ENCODE results near the gene GLI3.

GLI3 gene

GRCh38 chr7:42049761-42050160 is 187.2 kb downstream of the GLI3 start:
- no peak for DNase-seq (ENCODE audit: low read depth in 4 of 4, low spot score in 1 of 4)

GRCh38 chr7:42046483-42046882 is 190.5 kb downstream of the GLI3 start:
- no peak for DNase-seq (ENCODE audit: low read depth in 4 of 4, low spot score in 1 of 4)

GRCh38 chr7:42045961-42046360 is 191.0 kb downstream of the GLI3 start:
- no peak for DNase-seq (ENCODE audit: low read depth in 4 of 4, low spot score in 1 of 4)

GRCh38 chr7:42039921-42040320 is 197.1 kb downstream of the GLI3 start:
- DNase-seq (ENCODE audit: low read depth in 4 of 4, low spot score in 1 of 4) = no peak

- no peak for DNase-seq (ENCODE audit: low read depth in 4 of 4, low spot score in 1 of 4)
These were observed 201.8 kb downstream of the GLI3 start for GRCh38 chr7:42035210-42035609.

GRCh38 chr7:42033480-42033879 is 203.5 kb downstream of the GLI3 start:
- DNase-seq (ENCODE audit: low read depth in 4 of 4, low spot score in 1 of 4) = no peak

GRCh38 chr7:42029405-42029804 is 207.6 kb downstream of the GLI3 start:
- DNase-seq (ENCODE audit: low read depth in 4 of 4, low spot score in 1 of 4) = no peak

- no peak for DNase-seq (ENCODE audit: low read depth in 4 of 4, low spot score in 1 of 4)
These were observed 209.5 kb downstream of the GLI3 start for GRCh38 chr7:42027521-42027920.

GRCh38 chr7:42026622-42027197 is 210.3 kb downstream of the GLI3 start:
- no peak for DNase-seq (ENCODE audit: low read depth in 4 of 4, low spot score in 1 of 4)

- no peak for DNase-seq (ENCODE audit: low read depth in 4 of 4, low spot score in 1 of 4)
These were observed 211.2 kb downstream of the GLI3 start for GRCh38 chr7:42025635-42026375.

GRCh38 chr7:42024537-42024936 is 212.5 kb downstream of the GLI3 start:
- DNase-seq (ENCODE audit: low read depth in 4 of 4, low spot score in 1 of 4) = no peak

GRCh38 chr7:42023262-42023661 is 213.7 kb downstream of the GLI3 start:
- no peak for DNase-seq (ENCODE audit: low read depth in 4 of 4, low spot score in 1 of 4)

- no peak for DNase-seq (ENCODE audit: low read depth in 4 of 4, low spot score in 1 of 4)
These were observed 214.2 kb downstream of the GLI3 start for GRCh38 chr7:42022791-42023190.

- no peak for DNase-seq (ENCODE audit: low read depth in 4 of 4, low spot score in 1 of 4)
These were observed 215.0 kb downstream of the GLI3 start for GRCh38 chr7:42022056-42022455.

- DNase-seq (ENCODE audit: low read depth in 4 of 4, low spot score in 1 of 4) = no peak
These were observed 215.4 kb downstream of the GLI3 start for GRCh38 chr7:42021631-42022030.

GRCh38 chr7:42020061-42020460 is 216.9 kb downstream of the GLI3 start:
- DNase-seq (ENCODE audit: low read depth in 4 of 4, low spot score in 1 of 4) = no peak

GRCh38 chr7:42017349-42017986 is 219.5 kb downstream of the GLI3 start:
- no peak for DNase-seq (ENCODE audit: low read depth in 4 of 4, low spot score in 1 of 4)

- DNase-seq (ENCODE audit: low read depth in 4 of 4, low spot score in 1 of 4) = no peak
These were observed 220.5 kb downstream of the GLI3 start for GRCh38 chr7:42016517-42016916.

- peak in 3 of 4 experiments; percentile 7 to 21 (median 13) for DNase-seq (ENCODE audit: low read depth in 4 of 4, low spot score in 1 of 4)
These were observed 222.1 kb downstream of the GLI3 start for GRCh38 chr7:42014625-42015618.

- no peak for DNase-seq (ENCODE audit: low read depth in 4 of 4, low spot score in 1 of 4)
These were observed 224.1 kb downstream of the GLI3 start for GRCh38 chr7:42012786-42013360.

GRCh38 chr7:42012313-42012712 is 224.7 kb downstream of the GLI3 start:
- no peak for DNase-seq (ENCODE audit: low read depth in 4 of 4, low spot score in 1 of 4)

All from stimulated activated CD4-positive, alpha-beta T cell treated with anti-CD3 and anti-CD28 coated beads, Interleukin-1b, Interleukin-23, amount 100 ng/mL, for 24 hours (primary cell).